IMR-90 (cell line): ENCODE results near the gene VEGFC. TPM values are rescaled to one million over a fixed set of nuclear protein-coding genes. Genes with fewer than 3 reads are reported as not detected.

Experiments
- ATAC-seq: fragments of 200-7000 bp; cut with Tn5 transposase; 2 replicates; pipeline ENCODE4 v1.9.1; 2020; ENCODE audit warnings: low read depth, mild to moderate bottlenecking, moderate library complexity
- BruUV-seq: library from RNA; stranded (reverse); fragments of 400-500 nt; replicated peaks from 2 replicates; lab custom pipeline; 2021; lab: Mats Ljungman, UMichigan
- CTCF ChIA-PET: fragments of 300-600 bp; formaldehyde crosslinking; extraction: SDS; loops from one replicate; lab custom pipeline; 2021; ENCODE audit warnings: antibody characterized with exemption; lab: Yijun Ruan, JAX
- POLR2A ChIA-PET: fragments of 300-600 bp; sonication (Branson Sonifier 250); formaldehyde crosslinking; loops from one replicate; lab custom pipeline; 2022; ENCODE audit warnings: antibody characterized with exemption; ENCODE audit not compliant: unreplicated experiment; lab: Charles Lee
- DNase-seq: peaks from one replicate; pipeline ENCODE4 v3.0.0; 2013
- H2AFZ ChIP-seq: replicated peaks from 2 replicates; pipeline ENCODE3; 2013; ENCODE audit warnings: low read length, mild to moderate bottlenecking; ENCODE audit not compliant: poor library complexity
- H2AK5ac ChIP-seq: 2 replicates; pipeline ENCODE4 v1.6.1; 2013; ENCODE audit warnings: low read depth, low read length, inconsistent platforms
- H2AK9ac ChIP-seq: replicated peaks from 2 replicates; pipeline ENCODE3; 2013; ENCODE audit warnings: mild to moderate bottlenecking, low read depth, low read length, moderate library complexity; ENCODE audit not compliant: poor library complexity
- H2BK120ac ChIP-seq: 2 replicates; pipeline ENCODE4 v1.6.1; 2013; ENCODE audit warnings: low read depth, low read length, inconsistent platforms
- H2BK15ac ChIP-seq: 3 replicates; pipeline ENCODE4 v1.6.1; 2013; ENCODE audit warnings: low read depth, low read length, inconsistent platforms
- H2BK20ac ChIP-seq: 2 replicates; pipeline ENCODE4 v1.6.1; 2013; ENCODE audit warnings: low read depth, mild to moderate bottlenecking, inconsistent platforms, low read length, moderate library complexity
- H2BK5ac ChIP-seq: 2 replicates; pipeline ENCODE4 v1.6.1; 2013; ENCODE audit warnings: mild to moderate bottlenecking, low read depth, low read length, inconsistent platforms; ENCODE audit not compliant: poor library complexity, severe bottlenecking
- H3K14ac ChIP-seq: replicated peaks from 2 replicates; pipeline ENCODE4 v1.6.1; 2013; ENCODE audit warnings: low read depth, low read length, inconsistent platforms
- H3K18ac ChIP-seq: 2 replicates; pipeline ENCODE4 v1.6.1; 2013; ENCODE audit warnings: low read depth, low read length, control low read depth
- H3K23ac ChIP-seq: 2 replicates; pipeline ENCODE4 v1.6.1; 2013; ENCODE audit warnings: low read depth, low read length, inconsistent platforms
- H3K27ac ChIP-seq: 2 replicates; pipeline ENCODE4 v1.5.1; 2013; ENCODE audit warnings: mild to moderate bottlenecking, control low read depth, low read length; ENCODE audit not compliant: insufficient read depth
- H3K27me3 ChIP-seq: 2 replicates; pipeline ENCODE4 v1.6.1; 2013; ENCODE audit warnings: low read length; ENCODE audit not compliant: control insufficient read depth, insufficient read depth
- H3K36me3 ChIP-seq: 2 replicates; pipeline ENCODE4 v1.6.1; 2013; ENCODE audit warnings: low read length, mixed read lengths; ENCODE audit not compliant: control insufficient read depth, insufficient read depth
- H3K4ac ChIP-seq: 2 replicates; pipeline ENCODE4 v1.6.1; 2013; ENCODE audit warnings: low read depth, low read length, inconsistent platforms
- H3K4me1 ChIP-seq: 2 replicates; pipeline ENCODE4 v1.6.1; 2013; ENCODE audit warnings: low read length, mixed read lengths; ENCODE audit not compliant: control insufficient read depth, insufficient read depth
- H3K4me2 ChIP-seq: 2 replicates; pipeline ENCODE4 v1.6.1; 2013; ENCODE audit warnings: low read depth, mild to moderate bottlenecking, control low read depth, low read length, moderate library complexity
- H3K4me3 ChIP-seq: 2 replicates; pipeline ENCODE4 v1.5.1; 2013; ENCODE audit warnings: low read depth, mild to moderate bottlenecking, control low read depth, low read length, moderate library complexity; ENCODE audit not compliant: insufficient read depth
- H3K56ac ChIP-seq: 2 replicates; pipeline ENCODE4 v1.6.1; 2013; ENCODE audit warnings: low read length, inconsistent platforms; ENCODE audit not compliant: insufficient read depth; ENCODE audit errors: extremely low read depth
- H3K79me1 ChIP-seq, 2 experiments: 2 replicates each; pipeline ENCODE4 v1.6.1; 2013; ENCODE audit warnings: low read length in 2 of 2, inconsistent platforms in 1 of 2, low read depth in 1 of 2
- H3K9ac ChIP-seq: 2 replicates; pipeline ENCODE4 v1.6.1; 2013; ENCODE audit warnings: low read depth, low read length, control low read depth
- H3K9me1 ChIP-seq: 2 replicates; pipeline ENCODE4 v1.6.1; 2013; ENCODE audit warnings: low read length, inconsistent platforms; ENCODE audit not compliant: insufficient read depth
- H3K9me3 ChIP-seq: 2 replicates; pipeline ENCODE4 v1.6.1; 2013; ENCODE audit warnings: low read length; ENCODE audit not compliant: control insufficient read depth, insufficient read depth
- H4K20me1 ChIP-seq: 2 replicates; pipeline ENCODE4 v1.6.1; 2013; ENCODE audit warnings: low read length, inconsistent platforms; ENCODE audit not compliant: insufficient read depth
- H4K5ac ChIP-seq: 2 replicates; pipeline ENCODE4 v1.6.1; 2013; ENCODE audit warnings: mild to moderate bottlenecking, low read depth, low read length, control low read depth
- H4K8ac ChIP-seq, 2 experiments: 2 replicates each; pipeline ENCODE4 v1.6.1; 2013; ENCODE audit warnings: low read depth in 2 of 2, low read length in 2 of 2, control low read depth in 1 of 2, inconsistent platforms in 1 of 2
- H4K91ac ChIP-seq: 2 replicates; pipeline ENCODE4 v1.6.1; 2013; ENCODE audit warnings: low read depth, low read length, inconsistent platforms; ENCODE audit not compliant: insufficient read depth
- MAFK ChIP-seq: IDR thresholded peaks from 2 replicates; pipeline ENCODE4 v1.6.1; 2012; ENCODE audit warnings: low read depth, low read length, improper control_type of control experiment
- RAD21 ChIP-seq: IDR thresholded peaks from 2 replicates; pipeline ENCODE4 v1.6.1; 2012; ENCODE audit warnings: low read length, improper control_type of control experiment
- WGBS, 2 experiments: methylation state at CpG; one replicate each; pipeline versions ENCODE4 v1.1.5 to v1.1.7; 2013; ENCODE audit warnings: missing lambda C conversion rate in 2 of 2; ENCODE audit not compliant: insufficient read length in 1 of 2; ENCODE audit errors: extremely low coverage in 2 of 2; 5-methylcytosine and 5-hydroxymethylcytosine counted together
- dilution Hi-C: fragments of 300-500 bp; cut with HindIII; formaldehyde crosslinking; loops from one replicate; pipeline ENCODE4 v1.14.3; 2018; ENCODE audit warnings: low sequenced_read_pairs; ENCODE audit not compliant: unreplicated experiment
- in situ Hi-C: fragments of 300-500 bp; cut with MboI; formaldehyde crosslinking; loops from 3 replicates; pipeline ENCODE4 v1.14.3; 2019; ENCODE audit warnings: low sequenced_read_pairs, inconsistent platforms, mixed read lengths
- intact Hi-C: fragments of 100-400 bp; cut with micrococcal nuclease; formaldehyde crosslinking; loops from 2 replicates; pipeline ENCODE4 v1.10.0; 2022
- polyA plus RNA-seq, 3 experiments: library from polyadenylated mRNA; depleted of rRNA; stranded (reverse); fragments of >200 nt; gene quantifications; 2 replicates each; pipeline ENCODE4 v1.2.3, GENCODE V29; 2012; ENCODE audit warnings: low replicate concordance in 1 of 3
- total RNA-seq: library from RNA; depleted of rRNA; stranded (reverse); fragments of >200 nt; gene quantifications from 2 replicates; pipeline ENCODE4 v1.2.3, GENCODE V29; 2012
- TF ChIP-seq, protein P1 (sequence below): fragments of 150-350 bp; IDR thresholded peaks from 2 replicates; pipeline ENCODE4 v1.6.1; 2016; ENCODE audit warnings: low read depth, mild to moderate bottlenecking, low read length, moderate library complexity, borderline replicate concordance

VEGFC gene
- total and polyA plus RNA-seq, 2 of the 4 experiments (the other 2 are of a cell fraction) = 22.9 to 49.7 TPM

DNA sequence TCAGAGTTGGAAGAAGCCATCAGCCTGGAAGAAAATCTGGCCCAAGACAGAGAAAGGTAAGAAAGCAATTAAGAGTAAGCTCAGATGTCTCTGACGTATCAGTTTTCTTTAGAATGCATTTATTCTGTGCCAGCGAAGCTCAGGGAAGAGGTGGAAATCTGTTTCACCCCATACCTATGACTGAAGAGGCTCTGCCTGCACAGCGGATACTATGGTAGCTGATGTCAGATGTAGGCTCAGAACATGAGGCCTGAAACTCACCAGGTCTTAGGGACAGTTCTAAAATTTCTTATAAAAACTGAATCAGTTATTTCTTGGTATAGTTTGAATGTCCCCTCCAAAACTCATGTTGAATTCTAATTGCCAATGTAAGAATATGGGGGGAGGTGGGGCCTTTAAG is 30.9 kb downstream of the VEGFC start:
- Histone ChIP-seq H3K27me3 (no peaks in the 10 kb centered on the region), H3K36me3 (no peaks in the 10 kb centered on the region), H2AK9ac (no peak overlapping the region), H3K23ac (peak overlapping the region; percentile 38; the same call in 1 of the 2 replicates), H2BK15ac (no peak overlapping the region), H2AFZ (no peak overlapping the region), H4K91ac (no peak overlapping the region), H3K14ac (peak overlapping the region; percentile 59; the same call in 1 of the 2 replicates), H3K27ac (no peak overlapping the region), H4K20me1 (peaks cover 60% of the 10 kb centered on the region), H3K4me2 (peak overlapping the region; percentile 8; the same call in 1 of the 2 replicates), H3K18ac (no peak overlapping the region), H4K5ac (no peak overlapping the region), H3K4me3 (no peak overlapping the region), H3K79me1 (peaks cover 4 to 36% of the 10 kb centered on the region in 2 experiments; a peak in 3 of 4 replicates), H3K9me3 (no peaks in the 10 kb centered on the region), H2BK120ac (no peak overlapping the region), H3K56ac (no peak overlapping the region), H2BK20ac (no peak overlapping the region), H3K4me1 (peaks cover 15% of the 10 kb centered on the region), H3K9me1 (peaks cover 10% of the 10 kb centered on the region; the same call in 1 of the 2 replicates), H4K8ac (peak overlapping the region in 1 of 2 experiments; percentile 17; a peak in 1 of 4 replicates), H3K4ac (0 out of 2 replicates have a peak overlapping the region, but pooled peaks have one; percentile 6), H2BK5ac (peak overlapping the region; percentile 26), H2AK5ac (no peak overlapping the region), H3K9ac (no peak overlapping the region)
- no peak for ATAC-seq
- intact Hi-C loops (no loop called here), in situ Hi-C loops (no loop called here), dilution Hi-C loops (no loop called here)
- WGBS, 2 experiments = no CpG with 5 or more reads among the region's 3 CpGs
- POLR2A ChIA-PET = no interaction called here
- no peak for DNase-seq
- TF ChIP-seq, protein P1, sequence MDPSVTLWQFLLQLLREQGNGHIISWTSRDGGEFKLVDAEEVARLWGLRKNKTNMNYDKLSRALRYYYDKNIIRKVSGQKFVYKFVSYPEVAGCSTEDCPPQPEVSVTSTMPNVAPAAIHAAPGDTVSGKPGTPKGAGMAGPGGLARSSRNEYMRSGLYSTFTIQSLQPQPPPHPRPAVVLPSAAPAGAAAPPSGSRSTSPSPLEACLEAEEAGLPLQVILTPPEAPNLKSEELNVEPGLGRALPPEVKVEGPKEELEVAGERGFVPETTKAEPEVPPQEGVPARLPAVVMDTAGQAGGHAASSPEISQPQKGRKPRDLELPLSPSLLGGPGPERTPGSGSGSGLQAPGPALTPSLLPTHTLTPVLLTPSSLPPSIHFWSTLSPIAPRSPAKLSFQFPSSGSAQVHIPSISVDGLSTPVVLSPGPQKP = no peak
- TF ChIP-seq MAFK = no peak
- no peak for TF ChIP-seq RAD21
- BruUV-seq = no TSS peak
- CTCF ChIA-PET = no interaction called here
